K562 (cell line): Measurements from ENCODE around the gene CES1. TPM values are rescaled to one million over a fixed set of nuclear protein-coding genes. Genes with fewer than 3 reads are reported as not detected.

Experiments
- ATAC-seq: fragments of 200-7000 bp; cut with Tn5 transposase; 3 replicates; pipeline ENCODE4 v1.9.1; 2020; ENCODE audit warnings: moderate library complexity
- BruUV-seq: library from RNA; stranded (reverse); fragments of 400-500 nt; replicated peaks from 2 replicates; lab custom pipeline; 2021; lab: Mats Ljungman, UMichigan
- CTCF ChIA-PET: fragments of 300-600 bp; formaldehyde crosslinking; extraction: SDS; loops from one replicate; lab custom pipeline; 2021; ENCODE audit warnings: low intra/inter-chr PET ratio; lab: Yijun Ruan, JAX
- POLR2A ChIA-PET: fragments of 300-600, 350-650 bp; sonication (Branson Sonifier 250); formaldehyde crosslinking; extraction: SDS; loops from one replicate; lab custom pipeline; 2021; ENCODE audit warnings: antibody characterized with exemption, inconsistent platforms; lab: Yijun Ruan, JAX
- DNase-seq, 4 experiments: peaks; one replicate each; pipeline versions ENCODE4 v3.0.0 to v3.0.0-alpha.2; 2011 to 2018; ENCODE audit warnings: low spot score in 3 of 4, mixed read lengths in 3 of 4; ENCODE audit errors: extremely low read depth in 1 of 4
- FAIRE-seq: peaks from 2 replicates; lab custom pipeline; 2011; peaks lifted over from hg19 to GRCh38; lab: Jason Lieb, UNC
- H2AFZ ChIP-seq: 2 replicates; pipeline ENCODE4 v1.6.0; 2011; ENCODE audit warnings: low read depth, low read length, control low read depth, inconsistent platforms
- H3K27ac ChIP-seq: fragments of 200-600 bp; 3 replicates; pipeline ENCODE4 v1.8.0; 2011; ENCODE audit warnings: low read depth, mild to moderate bottlenecking, control low read depth, inconsistent platforms, low read length, moderate library complexity, mixed read lengths; ENCODE audit errors: extremely low read depth
- H3K27me3 ChIP-seq, 2 experiments: fragments of 300-600 bp in 1 of 2; 2 replicates in 1 of 2; 3 replicates in 1 of 2; pipeline versions ENCODE4 v1.6.0 to v1.8.0; 2011; ENCODE audit warnings: inconsistent platforms in 2 of 2, low read length in 2 of 2, mild to moderate bottlenecking in 1 of 2, mixed read lengths in 1 of 2, moderate library complexity in 1 of 2; ENCODE audit not compliant: control insufficient read depth in 2 of 2, insufficient read depth in 2 of 2
- H3K36me3 ChIP-seq: fragments of 300-600 bp; 3 replicates; pipeline ENCODE4 v1.8.0; 2011; ENCODE audit warnings: mild to moderate bottlenecking, low read length, inconsistent platforms; ENCODE audit not compliant: control insufficient read depth, insufficient read depth
- H3K4me1 ChIP-seq, 2 experiments: fragments of 200-600 bp in 1 of 2; replicated peaks in 1 of 2; 2 replicates in 1 of 2; 3 replicates in 1 of 2; pipeline versions ENCODE4 v1.5.1 to v1.8.0; 2011; ENCODE audit warnings: inconsistent platforms in 2 of 2, low read length in 2 of 2, mild to moderate bottlenecking in 1 of 2, mixed read lengths in 1 of 2, moderate library complexity in 1 of 2; ENCODE audit not compliant: control insufficient read depth in 2 of 2, insufficient read depth in 2 of 2
- H3K4me2 ChIP-seq: 2 replicates; pipeline ENCODE4 v1.6.1; 2011; ENCODE audit warnings: low read length, control low read depth, inconsistent platforms, mixed read lengths; ENCODE audit not compliant: insufficient read depth
- H3K4me3 ChIP-seq: fragments of 200-600 bp; sonication (generic), shearing (Covaris generic); 2 replicates; pipeline ENCODE4 v1.5.1; 2016; ENCODE audit warnings: control low read depth, inconsistent platforms
- H3K79me2 ChIP-seq: fragments of 200-600 bp; 3 replicates; pipeline ENCODE4 v1.8.0; 2011; ENCODE audit warnings: low read length, inconsistent platforms; ENCODE audit not compliant: control insufficient read depth, insufficient read depth
- H3K9ac ChIP-seq, 2 experiments: 2 replicates each; pipeline versions ENCODE4 v1.6.0 to v1.6.1; 2011; ENCODE audit warnings: low read depth in 2 of 2, low read length in 2 of 2, control low read depth in 1 of 2, inconsistent platforms in 1 of 2, mild to moderate bottlenecking in 1 of 2, mixed read lengths in 1 of 2; ENCODE audit not compliant: insufficient read depth in 1 of 2
- H3K9me1 ChIP-seq: one replicate; pipeline ENCODE4 v1.6.0; 2011; ENCODE audit warnings: inconsistent platforms, mild to moderate bottlenecking, low read length, moderate library complexity; ENCODE audit not compliant: control insufficient read depth, insufficient read depth
- H3K9me3 ChIP-seq: replicated peaks from 2 replicates; pipeline ENCODE4 v1.5.1; 2011; ENCODE audit warnings: low read depth, low read length, inconsistent platforms; ENCODE audit not compliant: control insufficient read depth, insufficient read depth
- H4K20me1 ChIP-seq: replicated peaks from 2 replicates; pipeline ENCODE4 v1.6.1; 2011; ENCODE audit warnings: low read length, inconsistent platforms, mixed read lengths; ENCODE audit not compliant: control insufficient read depth, insufficient read depth
- DMBX1 ChIP-seq: fragments of 250-450 bp; sonication (Bioruptor Pico); IDR thresholded peaks from 2 replicates; pipeline ENCODE4 v1.8.0; 2022; ENCODE audit warnings: inconsistent platforms, mild to moderate bottlenecking, moderate library complexity, borderline replicate concordance
- ERF ChIP-seq: fragments of 450-650 bp; formaldehyde crosslinking; IDR thresholded peaks from 2 replicates; pipeline ENCODE4 v1.4.0; 2020; ENCODE audit warnings: mild to moderate bottlenecking, mixed read lengths
- KDM1A ChIP-seq, 2 experiments: fragments of 450-650 bp; IDR thresholded peaks; 2 replicates each; pipeline ENCODE4 v1.6.1; 2016; ENCODE audit warnings: mild to moderate bottlenecking in 2 of 2
- NKRF ChIP-seq: fragments of 450-650 bp; IDR thresholded peaks from 2 replicates; pipeline ENCODE4 v1.6.1; 2016; ENCODE audit warnings: borderline replicate concordance
- POLR2AphosphoS2 ChIP-seq: IDR thresholded peaks from 2 replicates; pipeline ENCODE4 v1.6.1; 2012; ENCODE audit warnings: low read length, improper control_type of control experiment
- PTTG1 ChIP-seq: fragments of 450-650 bp; IDR thresholded peaks from 2 replicates; pipeline ENCODE4 v1.6.1; 2016; ENCODE audit warnings: low read depth, mild to moderate bottlenecking, missing genetic modification characterization, missing compliant biosample characterization
- RFX1 ChIP-seq: fragments of 450-650 bp; IDR thresholded peaks from 2 replicates; pipeline ENCODE4 v1.6.1; 2016; ENCODE audit warnings: mild to moderate bottlenecking, moderate library complexity
- SP1 ChIP-seq: sonication (generic); formaldehyde crosslinking; IDR thresholded peaks from 2 replicates; pipeline ENCODE4 v1.8.1; 2022; ENCODE audit warnings: mild to moderate bottlenecking, missing genetic modification reagents
- SRSF3 ChIP-seq: fragments of 200-400 bp; formaldehyde crosslinking; IDR thresholded peaks from 2 replicates; pipeline ENCODE4 v1.6.1; 2016; ENCODE audit warnings: mild to moderate bottlenecking, low read length, moderate library complexity; ENCODE audit not compliant: insufficient read depth
- XRCC3 ChIP-seq: fragments of 450-650 bp; IDR thresholded peaks from 2 replicates; pipeline ENCODE4 v1.6.1; 2017; ENCODE audit warnings: mild to moderate bottlenecking, moderate library complexity
- YY1 ChIP-seq, 3 experiments: IDR thresholded peaks; 2 replicates each; pipeline ENCODE4 v1.6.1; 2011; ENCODE audit warnings: low read length in 2 of 3, mild to moderate bottlenecking in 2 of 3, moderate library complexity in 2 of 3, borderline replicate concordance in 1 of 3, control low read depth in 1 of 3, low read depth in 1 of 3; ENCODE audit not compliant: insufficient read depth in 3 of 3, insufficient replicate concordance in 2 of 3, control insufficient read depth in 1 of 3, insufficient read length in 1 of 3; ENCODE audit errors: extremely low read depth in 1 of 3
- ZNF655 ChIP-seq: fragments of 250-450 bp; sonication (Bioruptor Pico); IDR thresholded peaks from 2 replicates; pipeline ENCODE4 v1.5.0; 2021
- ZNF75A ChIP-seq: fragments of 450-650 bp; formaldehyde crosslinking; IDR thresholded peaks from 2 replicates; pipeline ENCODE4 v1.4.0; 2020; ENCODE audit warnings: mild to moderate bottlenecking
- ZNF778 ChIP-seq: fragments of 450-650 bp; formaldehyde crosslinking; IDR thresholded peaks from 2 replicates; pipeline ENCODE4 v1.4.0; 2020; ENCODE audit warnings: mild to moderate bottlenecking, moderate library complexity
- WGBS: fragments of 100-300 bp; shearing (Covaris generic); methylation state at CpG from one replicate; pipeline ENCODE4 v1.1.6; 2016; ENCODE audit warnings: low coverage, mixed read lengths; ENCODE audit not compliant: insufficient coverage; ENCODE audit errors: missing lambda C conversion rate; 5-methylcytosine and 5-hydroxymethylcytosine counted together
- in situ Hi-C: fragments of 300-500 bp; cut with MboI; formaldehyde crosslinking; loops from 4 replicates; pipeline ENCODE4 v1.15.0; 2018; ENCODE audit warnings: inconsistent platforms, mixed read lengths
- intact Hi-C: fragments of 100-400 bp; cut with micrococcal nuclease; formaldehyde crosslinking; loops from 2 replicates; pipeline ENCODE4 v1.14.2; 2022
- polyA plus RNA-seq, 8 experiments: library from polyadenylated mRNA; depleted of rRNA in 4 of 8; stranded (reverse) in 5 of 8; unstranded in 3 of 8; fragments of >200 nt; fragmentation: Nextera tagmentation in 2 of 8; fragmentation: Illumina TruSeq in 1 of 8; extraction: Ambion mirVana in 2 of 8; extraction: Trizol in 1 of 8; gene quantifications; 2 replicates each; pipeline versions ENCODE4 v1.2.1 to v1.2.3, GENCODE V29; 2011 to 2014; ENCODE audit warnings: inconsistent platforms in 1 of 8, missing spikeins in 1 of 8
- total RNA-seq, 7 experiments: library from RNA; depleted of rRNA in 6 of 7; stranded (reverse); fragments of >200 nt in 6 of 7; fragmentation: Illumina TruSeq in 2 of 7; extraction: Trizol in 2 of 7; gene quantifications; 2 replicates each; pipeline versions ENCODE4 v1.2.1 to v1.2.3, GENCODE V29; 2011 to 2021; ENCODE audit warnings: low replicate concordance in 1 of 7
- TF ChIP-seq, protein P1 (sequence below): fragments of 250-450 bp; sonication (Bioruptor Pico); IDR thresholded peaks from 2 replicates; pipeline ENCODE4 v1.8.0; 2022; ENCODE audit warnings: inconsistent platforms, mild to moderate bottlenecking, moderate library complexity, borderline replicate concordance
- TF ChIP-seq, protein P2 (sequence below): sonication (generic); formaldehyde crosslinking; IDR thresholded peaks from 2 replicates; pipeline ENCODE4 v1.8.1; 2023; ENCODE audit warnings: mild to moderate bottlenecking, missing genetic modification reagents, moderate library complexity

Gene CES1
- total and polyA plus RNA-seq, 9 of the 15 experiments (the other 6 are each of a cell fraction or from before 2014, with no cell fraction given): 0.10 to 1.2 (median 0.16) TPM; not detected in 3

DNA sequence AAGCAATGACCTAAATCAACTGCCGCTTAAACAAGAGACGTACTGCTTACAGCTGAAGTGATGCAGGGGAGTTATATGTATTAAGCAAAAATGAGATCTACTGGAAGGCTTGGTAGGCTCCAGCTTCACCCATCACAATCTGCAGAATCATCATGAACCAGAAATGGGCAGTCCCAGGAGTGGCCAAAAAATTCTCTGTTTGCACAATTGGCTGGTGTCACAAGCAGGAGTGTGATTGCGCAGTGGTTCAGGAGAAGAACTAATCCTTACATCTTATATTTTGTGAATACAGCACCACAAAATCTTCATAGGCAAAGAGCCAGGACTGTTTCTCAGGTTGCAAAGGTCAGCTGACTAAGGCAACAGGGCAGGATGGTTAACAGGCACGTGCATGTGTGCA lies 75.9 kb downstream of the CES1 start:
- 18% methylated on average over 4 of the region's 4 CpGs for WGBS
- ChIA-PET CTCF (no interaction called here), POLR2A (interaction anchor here (0.6 kb wide), 2 partner anchors 149 to 537 kb away, joined by 3 read pairs; no protein-coding TSS in a partner anchor)
- in situ Hi-C loops: no loop called here
- Histone ChIP-seq H3K9ac (no peak overlapping the region), H4K20me1 (no peaks in the 10 kb centered on the region), H3K9me3 (peaks cover 10% of the 10 kb centered on the region), H3K27me3 (peaks cover 0 to 5% of the 10 kb centered on the region in 2 experiments; a peak in 1 of 5 replicates), H3K4me1 (peaks cover 6 to 9% of the 10 kb centered on the region in 2 experiments; a peak in 4 of 5 replicates), H3K4me3 (no peak overlapping the region), H3K4me2 (no peak overlapping the region), H2AFZ (no peak overlapping the region), H3K27ac (no peak overlapping the region), H3K9me1 (no peaks in the 10 kb centered on the region), H3K79me2 (no peaks in the 10 kb centered on the region), H3K36me3 (no peaks in the 10 kb centered on the region)
- DNase-seq (no peak), FAIRE-seq (no peak), ATAC-seq (no peak)
- BruUV-seq: no TSS peak
- intact Hi-C loops: no loop called here
- TF ChIP-seq SRSF3: no peak
- no peak for TF ChIP-seq ZNF75A (CRISPR knock-in tag)
- no peak for TF ChIP-seq ERF (CRISPR knock-in tag)
- no peak for TF ChIP-seq ZNF655
- TF ChIP-seq, protein P1, sequence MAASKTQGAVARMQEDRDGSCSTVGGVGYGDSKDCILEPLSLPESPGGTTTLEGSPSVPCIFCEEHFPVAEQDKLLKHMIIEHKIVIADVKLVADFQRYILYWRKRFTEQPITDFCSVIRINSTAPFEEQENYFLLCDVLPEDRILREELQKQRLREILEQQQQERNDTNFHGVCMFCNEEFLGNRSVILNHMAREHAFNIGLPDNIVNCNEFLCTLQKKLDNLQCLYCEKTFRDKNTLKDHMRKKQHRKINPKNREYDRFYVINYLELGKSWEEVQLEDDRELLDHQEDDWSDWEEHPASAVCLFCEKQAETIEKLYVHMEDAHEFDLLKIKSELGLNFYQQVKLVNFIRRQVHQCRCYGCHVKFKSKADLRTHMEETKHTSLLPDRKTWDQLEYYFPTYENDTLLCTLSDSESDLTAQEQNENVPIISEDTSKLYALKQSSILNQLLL (CRISPR knock-in tag): no peak
- TF ChIP-seq, protein P2, sequence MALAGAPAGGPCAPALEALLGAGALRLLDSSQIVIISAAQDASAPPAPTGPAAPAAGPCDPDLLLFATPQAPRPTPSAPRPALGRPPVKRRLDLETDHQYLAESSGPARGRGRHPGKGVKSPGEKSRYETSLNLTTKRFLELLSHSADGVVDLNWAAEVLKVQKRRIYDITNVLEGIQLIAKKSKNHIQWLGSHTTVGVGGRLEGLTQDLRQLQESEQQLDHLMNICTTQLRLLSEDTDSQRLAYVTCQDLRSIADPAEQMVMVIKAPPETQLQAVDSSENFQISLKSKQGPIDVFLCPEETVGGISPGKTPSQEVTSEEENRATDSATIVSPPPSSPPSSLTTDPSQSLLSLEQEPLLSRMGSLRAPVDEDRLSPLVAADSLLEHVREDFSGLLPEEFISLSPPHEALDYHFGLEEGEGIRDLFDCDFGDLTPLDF (CRISPR knock-in tag): no peak
- no peak for TF ChIP-seq SP1
- no peak for TF ChIP-seq NKRF
- no peak for TF ChIP-seq POLR2AphosphoS2
- TF ChIP-seq DMBX1: no peak
- no peak for TF ChIP-seq YY1 (IDR thresholded peaks at IDR 0.05; ENCODE audit: borderline replicate concordance in 1 of 3, control insufficient read depth in 1 of 3, extremely low read depth in 1 of 3, insufficient read depth in 3 of 3, insufficient read length in 1 of 3, insufficient replicate concordance in 2 of 3, low read depth in 1 of 3, low read length in 2 of 3)
- no peak for TF ChIP-seq ZNF778 (CRISPR knock-in tag)
- no peak for TF ChIP-seq XRCC3
- TF ChIP-seq PTTG1: no peak
- no peak for TF ChIP-seq KDM1A (IDR thresholded peaks at IDR 0.05)
- TF ChIP-seq RFX1: no peak
